Stimulated activated CD8-positive, alpha-beta memory T cell treated with anti-CD3 and anti-CD28 coated beads, Interleukin-12 subunit alpha, Interleukin-12 subunit beta, amount 100 ng/mL, for 24 hours (primary cell): ENCODE measurements around the gene SPAG16.

Source experiments
- DNase-seq: peaks from one replicate; pipeline ENCODE4 v3.0.0-alpha.2; 2020; ENCODE audit errors: extremely low read depth

SPAG16 gene

DNA sequence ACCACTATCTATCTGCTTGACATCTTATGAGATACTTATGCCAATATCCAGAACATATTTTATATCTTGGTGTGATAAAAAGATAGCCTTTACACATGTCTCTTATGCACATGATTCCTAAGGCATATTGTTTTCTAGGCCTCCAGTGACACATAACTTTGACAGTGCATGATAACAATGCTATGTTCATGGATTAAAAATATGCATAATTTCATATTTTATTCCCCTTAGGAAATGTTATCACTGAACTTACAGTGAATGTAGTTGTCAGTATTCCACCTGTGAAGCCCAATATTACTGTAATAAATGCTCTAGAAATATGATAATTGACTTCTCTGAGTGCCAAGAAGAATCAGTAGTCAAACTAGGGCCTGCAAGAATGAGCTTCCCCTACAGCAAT is 532.3 kb downstream of the SPAG16 start:
- DNase-seq = no peak

DNA sequence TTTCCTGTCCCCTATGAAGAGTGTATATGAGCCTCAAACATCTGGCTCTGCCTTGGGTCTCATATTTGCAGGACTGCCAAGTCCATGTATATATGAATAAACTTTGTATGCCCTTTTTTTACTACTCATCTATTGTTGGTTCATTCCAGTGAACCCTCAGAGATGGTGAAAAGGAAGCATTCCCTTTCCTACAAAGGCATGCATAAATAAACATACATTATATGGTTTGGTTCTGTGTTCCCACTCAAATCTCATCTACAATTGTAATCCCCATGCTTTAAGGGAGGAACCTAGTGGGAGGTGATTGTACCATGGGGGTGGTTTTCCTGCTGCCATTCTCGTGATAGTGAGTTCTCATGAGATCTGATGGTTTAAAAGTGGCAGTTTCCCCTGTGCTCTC is 534.2 kb downstream of the SPAG16 start:
- no peak for DNase-seq

DNA sequence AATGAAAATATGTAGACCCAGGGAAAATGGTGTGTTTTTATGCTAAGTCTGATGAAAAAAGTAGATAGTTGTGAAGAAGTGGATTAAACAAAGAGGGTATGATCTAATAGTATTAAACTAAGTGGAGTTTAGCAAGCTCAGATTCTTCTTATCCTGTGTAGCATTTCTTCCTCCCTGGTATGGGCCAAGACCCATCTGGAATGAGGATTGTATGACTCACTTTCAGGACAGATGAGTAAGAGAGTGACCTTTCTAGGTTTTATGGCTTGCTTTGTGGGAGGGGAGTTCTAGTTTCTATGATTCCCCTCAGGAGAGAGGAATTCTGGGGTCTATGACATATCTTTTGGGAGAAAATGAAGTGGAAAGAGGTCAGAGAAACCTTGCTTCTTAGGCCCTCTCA is 550.1 kb downstream of the SPAG16 start:
- no peak for DNase-seq

DNA sequence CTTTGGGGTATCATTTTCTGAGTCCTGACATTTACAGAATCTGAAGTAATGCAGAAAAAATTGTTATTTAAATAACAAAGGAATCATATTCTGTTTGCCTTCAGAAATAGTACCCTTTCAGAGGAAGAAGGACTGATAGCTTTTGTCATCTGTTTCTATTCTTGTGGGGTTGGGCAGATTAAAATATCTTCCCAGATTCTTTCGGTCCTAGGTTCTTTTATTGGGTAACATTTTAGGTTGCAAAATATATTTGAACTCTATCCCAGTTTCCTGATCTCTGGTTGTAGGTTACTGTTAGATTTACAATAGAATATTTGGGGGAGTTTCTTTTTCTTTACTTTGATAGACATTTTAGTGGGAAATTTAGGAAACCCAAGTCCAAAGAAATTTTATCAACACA is 550.5 kb downstream of the SPAG16 start:
- no peak for DNase-seq

DNA sequence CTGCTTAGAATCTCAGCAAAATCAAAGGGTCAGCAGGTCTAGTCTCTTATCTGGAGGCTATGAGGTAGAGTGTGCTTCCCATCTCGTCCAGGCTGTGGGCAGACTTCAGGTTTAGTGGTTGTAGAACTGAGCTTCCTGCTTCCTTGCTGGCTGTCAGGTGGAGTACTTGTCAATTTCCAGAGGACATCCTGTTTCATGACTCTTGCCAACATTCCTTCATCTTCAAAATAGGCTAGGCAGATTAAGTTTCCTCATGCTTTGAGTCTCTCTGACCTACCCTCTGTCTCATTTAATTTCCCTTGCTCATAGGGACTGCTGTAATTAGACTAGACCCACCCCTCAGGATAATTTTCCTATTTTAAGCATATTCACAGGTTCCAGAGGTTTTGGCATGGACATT is 562.6 kb downstream of the SPAG16 start:
- DNase-seq = no peak

DNA sequence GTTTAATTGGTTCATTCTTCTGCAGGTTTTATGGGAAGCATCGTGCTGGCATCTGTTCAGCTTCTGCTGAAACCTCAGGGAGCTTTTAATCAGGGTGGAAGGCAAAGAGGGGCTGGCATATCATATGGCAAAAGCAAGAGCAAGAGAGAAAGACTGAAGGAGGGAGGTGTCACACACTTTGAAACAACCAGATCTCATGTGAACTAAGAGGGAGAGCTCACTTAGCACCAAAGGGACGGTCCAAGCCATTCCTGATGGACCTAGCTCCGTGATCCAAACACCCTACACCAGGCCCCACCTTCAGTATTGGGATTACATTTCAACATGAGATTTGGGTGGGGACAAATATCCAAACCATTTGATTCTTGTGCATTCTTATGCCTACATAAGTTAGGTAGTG is 563.1 kb downstream of the SPAG16 start:
- DNase-seq = no peak

DNA sequence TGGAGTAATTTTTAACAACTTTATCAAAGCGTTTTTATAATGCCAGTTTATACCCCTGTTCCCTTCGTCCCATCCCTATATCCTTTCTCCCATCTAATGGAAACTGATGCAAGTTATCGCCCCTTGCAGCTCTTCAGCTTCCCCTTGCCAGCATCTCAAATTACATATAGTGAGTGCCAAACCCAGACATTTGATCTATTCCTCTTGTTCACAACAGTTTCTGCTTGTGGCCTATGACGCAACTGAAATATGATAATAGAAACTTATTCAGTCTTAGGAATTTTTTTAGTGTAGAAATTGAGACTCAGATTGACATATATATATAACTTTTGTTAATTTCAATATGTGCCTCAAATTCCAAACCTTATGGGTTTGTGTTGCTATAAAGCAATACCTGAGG is 564.4 kb downstream of the SPAG16 start:
- DNase-seq = no peak

DNA sequence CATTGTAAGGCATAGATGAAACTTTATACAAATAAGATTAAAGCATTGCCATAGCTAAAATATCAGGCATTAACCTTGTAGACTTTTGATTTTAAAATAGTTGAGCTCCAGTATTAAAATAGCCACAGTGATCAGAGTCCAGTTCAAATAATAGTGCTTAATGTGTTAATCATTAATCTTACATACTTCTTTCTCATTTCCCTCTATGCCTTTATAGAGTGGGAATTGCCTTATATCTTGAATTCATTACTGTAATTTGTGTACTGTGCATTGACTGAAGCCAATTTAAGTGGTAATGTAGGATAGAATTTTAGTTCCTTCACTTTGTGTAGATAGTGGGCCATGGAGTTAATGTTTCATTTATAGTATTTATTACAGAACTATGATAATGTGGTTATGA is 577.4 kb downstream of the SPAG16 start:
- DNase-seq = no peak

DNA sequence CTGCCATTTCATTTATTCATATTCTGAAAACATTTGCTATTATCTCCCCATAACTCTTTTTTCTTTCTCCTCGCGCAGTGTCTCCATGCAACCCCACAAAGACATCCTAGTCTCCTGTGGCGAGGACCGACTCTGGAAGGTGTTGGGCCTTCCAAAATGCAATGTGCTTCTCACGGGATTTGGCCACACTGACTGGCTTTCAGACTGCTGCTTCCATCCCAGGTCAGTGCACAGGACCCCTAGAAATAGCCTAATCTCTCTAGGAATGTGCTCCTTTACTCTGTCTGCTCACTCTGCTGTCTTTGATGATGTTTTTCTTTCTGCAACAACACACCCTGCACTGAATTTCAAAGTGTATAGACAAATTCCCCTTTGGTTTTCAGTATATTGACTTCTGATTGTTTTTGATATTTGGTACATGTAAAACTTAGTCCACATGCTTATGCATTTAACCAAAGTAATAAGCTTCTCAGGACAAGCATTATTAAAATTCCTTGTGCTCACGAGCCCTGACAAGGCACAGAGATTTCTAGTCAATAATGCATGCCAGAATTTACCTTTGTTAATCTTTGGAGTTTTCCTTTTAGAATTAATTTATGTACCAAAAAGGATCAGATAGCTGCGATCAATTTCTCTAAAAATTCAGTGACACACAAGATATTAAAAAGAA is 578.3 kb downstream of the SPAG16 start:
- no peak for DNase-seq

DNA sequence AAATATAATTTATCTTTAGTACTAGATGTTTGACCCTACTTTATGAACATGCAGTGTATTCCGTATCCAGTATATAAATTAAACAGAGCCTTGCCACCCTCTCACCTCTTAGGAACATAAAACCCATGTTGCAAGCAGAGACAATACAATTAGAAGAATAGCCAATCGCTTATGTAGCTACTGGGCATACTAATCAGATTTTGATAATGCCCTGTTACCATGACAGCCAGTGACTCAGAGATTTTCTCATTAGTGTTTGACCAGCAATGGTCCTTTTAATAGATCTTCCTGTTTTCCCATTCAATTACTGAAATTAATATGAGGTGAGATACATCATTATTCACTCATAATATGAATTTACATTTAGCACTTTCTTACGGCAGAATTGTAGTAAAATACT is 579.3 kb downstream of the SPAG16 start:
- no peak for DNase-seq

DNA sequence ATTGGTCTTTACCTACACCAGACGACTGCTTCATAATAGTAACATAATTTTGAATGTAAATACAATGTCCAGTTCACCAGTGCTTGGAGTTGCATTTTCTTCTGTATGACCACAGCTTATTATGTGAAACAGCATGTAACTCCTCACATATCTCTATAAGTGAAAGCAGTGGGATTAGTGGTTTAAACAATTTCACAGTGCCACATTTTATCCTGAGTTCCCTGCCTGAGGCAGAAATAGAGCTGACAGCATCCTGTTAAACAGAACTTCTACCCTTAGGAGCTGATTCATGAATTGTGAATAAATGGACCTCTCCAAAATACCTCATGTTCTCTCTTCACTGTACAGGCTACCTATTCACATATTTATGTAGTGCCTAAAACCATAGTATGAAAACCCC is 584.3 kb downstream of the SPAG16 start:
- no peak for DNase-seq

DNA sequence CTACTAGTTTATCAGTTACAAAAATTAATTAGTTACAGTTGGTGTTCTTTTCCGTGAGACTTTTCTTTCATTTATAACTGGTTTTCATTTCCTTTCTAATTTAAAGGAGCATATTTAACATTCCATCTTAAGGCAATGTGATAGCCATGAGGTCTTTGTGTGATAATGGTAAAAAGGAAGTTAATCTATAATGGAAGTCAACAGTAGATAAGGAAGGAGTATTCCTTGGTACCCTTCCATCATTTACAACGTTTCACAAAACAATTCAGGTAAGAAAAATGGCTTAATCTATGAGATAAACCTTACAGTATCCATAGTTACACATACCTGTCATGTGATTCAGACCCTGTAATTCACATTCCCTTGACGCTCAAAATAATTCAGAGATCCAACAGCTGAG is 601.2 kb downstream of the SPAG16 start:
- DNase-seq = no peak

DNA sequence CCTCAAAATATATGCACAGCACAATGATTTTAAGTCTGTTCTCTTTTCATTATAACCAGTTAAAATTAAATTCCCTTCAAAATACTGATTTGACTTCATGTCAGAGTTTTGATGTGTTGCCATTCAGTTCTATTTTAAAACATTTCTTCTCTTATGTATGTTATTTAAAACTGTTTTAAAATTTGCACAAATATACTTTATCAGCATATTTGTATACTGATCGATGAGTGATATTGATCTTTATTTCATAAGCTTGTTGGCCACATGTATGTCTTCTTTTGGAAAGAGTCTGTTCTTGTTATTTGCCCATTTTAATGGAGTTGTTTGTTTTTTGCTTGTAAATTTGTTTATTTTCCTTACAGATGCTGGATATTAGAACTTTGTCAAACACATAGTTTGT is 630.2 kb downstream of the SPAG16 start:
- DNase-seq = no peak

DNA sequence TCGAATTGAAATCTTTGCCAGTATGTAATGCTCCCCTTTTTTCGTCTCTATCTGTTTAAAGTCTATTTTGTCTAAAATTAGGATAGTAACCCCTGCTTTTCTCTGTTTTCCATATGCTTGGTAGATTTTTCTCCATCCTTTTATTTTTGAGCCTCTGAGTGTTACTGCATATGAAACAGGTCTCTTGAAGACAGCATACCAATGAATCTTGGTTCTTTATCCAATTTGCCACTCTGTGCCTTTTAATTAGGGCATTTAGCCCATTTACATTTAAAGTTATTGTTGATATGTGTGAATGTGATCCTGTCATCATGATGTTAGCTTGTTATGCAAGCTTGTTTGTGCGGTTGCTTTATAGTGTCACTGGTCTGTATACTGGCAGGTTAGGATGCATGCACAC is 635.8 kb downstream of the SPAG16 start:
- no peak for DNase-seq

DNA sequence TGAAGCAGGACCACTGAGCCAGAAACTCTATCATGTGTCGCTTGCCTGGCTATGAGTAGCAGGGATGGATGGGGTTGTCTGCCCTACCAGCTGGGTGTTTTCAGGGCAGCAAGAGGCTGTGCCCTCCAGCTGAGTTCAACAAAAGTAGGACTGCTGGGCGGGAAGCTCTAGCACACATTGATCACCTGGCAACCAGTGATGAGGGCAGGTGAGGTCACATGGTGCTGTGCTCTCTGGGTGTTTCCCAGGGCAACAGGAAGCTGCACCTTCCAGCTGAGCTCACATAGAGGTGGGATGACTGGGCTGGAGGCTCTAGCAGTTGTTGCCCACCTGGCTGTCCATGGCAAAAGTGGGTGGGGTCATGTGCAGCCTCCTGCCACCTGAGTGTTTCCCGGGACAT is 639.3 kb downstream of the SPAG16 start:
- DNase-seq = no peak

DNA sequence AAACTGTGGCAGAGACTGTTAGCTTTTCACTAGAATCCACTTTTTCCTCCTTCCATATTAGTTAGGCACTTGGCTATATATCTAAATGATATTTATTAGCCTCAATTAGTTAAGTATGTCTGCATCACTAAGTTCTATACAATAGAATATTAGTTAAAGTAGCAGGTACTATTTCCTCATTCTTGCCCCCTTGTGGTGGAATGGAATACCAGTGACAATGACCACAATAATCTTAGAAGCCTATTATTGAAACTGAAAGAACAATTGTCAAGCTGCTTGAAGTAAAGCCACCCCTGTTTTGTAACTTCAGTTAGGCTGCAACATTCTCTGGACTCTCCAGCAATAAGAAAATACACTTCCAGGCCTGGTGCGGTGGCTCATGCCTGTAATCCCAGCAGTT is 650.3 kb downstream of the SPAG16 start:
- DNase-seq = no peak

DNA sequence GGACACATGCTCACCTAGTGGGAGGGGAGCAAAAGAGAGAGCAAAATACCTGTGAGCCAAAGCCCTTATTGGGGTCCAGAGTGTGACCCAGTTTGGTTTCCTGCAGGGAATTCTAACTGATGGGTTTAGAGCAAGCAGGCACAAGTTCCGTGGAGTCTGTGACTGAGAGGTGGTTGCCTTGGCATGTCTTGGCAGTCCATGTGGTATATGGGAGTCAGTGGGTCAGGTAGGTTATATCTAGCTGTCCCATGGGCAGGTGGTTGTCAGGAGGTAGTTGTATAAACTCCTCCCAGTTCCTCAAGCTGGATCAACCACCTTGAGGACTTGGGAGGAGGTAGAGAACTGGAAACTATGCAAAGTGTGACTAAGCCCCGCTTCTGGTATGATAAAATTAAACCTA is 673.8 kb downstream of the SPAG16 start:
- DNase-seq = no peak

DNA sequence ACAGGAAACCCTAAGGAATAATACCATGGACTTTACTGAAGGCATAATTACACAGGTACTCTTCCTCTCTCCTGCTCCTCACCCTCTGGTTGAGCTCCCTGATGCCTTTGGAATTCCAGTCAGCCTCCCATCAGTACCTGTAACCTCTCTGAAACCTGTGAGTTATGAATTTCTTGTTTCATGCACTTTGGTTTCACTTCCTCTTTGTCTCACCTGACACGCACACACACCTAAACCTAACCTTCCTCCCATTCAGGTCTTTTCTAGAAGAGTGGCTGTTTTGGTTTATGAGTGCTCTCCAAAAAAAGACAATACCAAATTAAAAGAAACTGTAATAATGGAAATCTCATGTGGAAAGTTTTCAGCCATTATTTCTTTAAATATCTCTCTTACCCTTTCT is 675.3 kb downstream of the SPAG16 start:
- no peak for DNase-seq

DNA sequence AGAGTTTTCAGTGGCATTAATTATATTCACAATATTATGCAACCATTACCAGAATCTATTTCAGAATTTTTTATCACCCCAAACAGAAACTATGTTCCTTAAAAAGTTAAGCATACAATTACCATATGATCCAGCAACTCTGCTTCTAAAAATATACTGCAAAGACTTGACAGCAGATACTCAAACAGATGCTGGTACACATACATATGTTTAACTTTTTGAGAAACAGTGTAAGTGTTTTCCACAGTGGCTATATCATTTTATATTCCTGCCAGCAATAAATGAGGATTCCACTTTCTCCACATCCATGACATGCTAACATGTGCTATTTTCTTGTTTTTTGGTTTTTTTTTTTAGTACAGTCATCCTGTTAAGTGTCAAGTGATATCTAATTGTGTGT is 687.3 kb downstream of the SPAG16 start:
- no peak for DNase-seq

DNA sequence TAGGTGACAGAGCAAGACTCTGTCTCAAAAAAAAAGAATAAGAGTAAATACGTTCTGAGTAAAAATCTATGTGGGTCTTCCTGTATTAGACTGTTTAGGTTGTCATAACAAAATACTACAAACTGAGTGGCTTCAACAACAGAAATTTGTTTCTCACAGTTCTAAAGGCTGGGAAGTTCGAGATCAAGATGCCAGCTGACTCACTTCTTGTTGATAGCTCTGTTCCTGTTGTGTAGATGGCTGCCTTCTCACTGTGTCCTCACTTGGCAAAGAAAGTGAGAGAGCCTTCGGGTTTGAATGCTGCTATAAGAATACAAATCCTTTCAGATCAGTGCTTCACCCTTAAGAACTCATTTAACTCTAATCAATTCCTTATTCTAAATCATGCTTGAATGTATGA is 696.6 kb downstream of the SPAG16 start:
- no peak for DNase-seq

DNA sequence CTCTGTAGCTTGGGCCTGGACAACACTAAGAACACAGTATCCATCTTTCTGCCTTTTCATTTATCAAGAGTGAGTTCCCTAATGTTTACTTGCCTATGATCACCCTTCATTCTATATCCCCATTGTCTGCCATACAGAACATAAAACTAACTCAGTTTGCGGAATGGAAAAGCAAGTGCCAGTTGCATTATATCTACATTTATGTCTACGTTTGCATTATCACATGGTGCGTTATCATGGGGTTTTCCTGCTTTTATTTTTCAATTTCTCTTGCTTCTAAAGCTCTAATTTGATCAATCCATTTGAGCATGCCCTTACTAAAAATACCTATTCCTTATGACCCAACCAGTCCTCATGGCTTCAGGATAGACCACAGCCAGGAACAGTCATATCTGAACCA is 704.9 kb downstream of the SPAG16 start:
- DNase-seq = no peak

DNA sequence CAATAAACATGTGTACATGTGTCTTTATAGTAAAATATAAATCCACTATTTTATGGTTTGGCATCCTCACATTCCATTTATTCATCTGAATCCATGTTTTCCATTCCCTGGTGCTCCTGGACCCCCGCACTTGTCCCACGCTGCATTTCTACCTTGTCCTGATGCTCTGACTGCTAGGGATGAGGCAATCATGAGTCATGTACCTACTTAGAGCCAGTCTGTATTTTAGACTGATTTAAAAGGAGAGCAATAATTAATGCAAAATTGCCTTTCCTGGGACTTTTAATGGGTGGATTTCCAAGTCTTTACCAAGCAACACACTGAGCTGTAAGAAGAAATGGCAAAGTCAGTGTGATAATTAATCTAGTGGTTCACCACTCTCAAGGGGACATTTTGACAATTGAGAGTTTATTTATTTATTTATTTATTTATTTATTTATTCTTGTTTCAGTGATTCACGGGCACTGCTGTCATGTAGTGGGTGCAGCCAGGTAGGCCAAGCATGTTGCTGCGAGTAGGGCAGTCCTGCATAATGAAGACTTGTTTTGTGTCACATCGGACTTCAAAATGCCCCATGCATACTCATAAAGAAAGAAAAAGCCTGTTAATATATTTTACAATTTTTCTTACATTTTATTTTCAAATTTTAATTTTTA is 707.3 kb downstream of the SPAG16 start:
- no peak for DNase-seq

DNA sequence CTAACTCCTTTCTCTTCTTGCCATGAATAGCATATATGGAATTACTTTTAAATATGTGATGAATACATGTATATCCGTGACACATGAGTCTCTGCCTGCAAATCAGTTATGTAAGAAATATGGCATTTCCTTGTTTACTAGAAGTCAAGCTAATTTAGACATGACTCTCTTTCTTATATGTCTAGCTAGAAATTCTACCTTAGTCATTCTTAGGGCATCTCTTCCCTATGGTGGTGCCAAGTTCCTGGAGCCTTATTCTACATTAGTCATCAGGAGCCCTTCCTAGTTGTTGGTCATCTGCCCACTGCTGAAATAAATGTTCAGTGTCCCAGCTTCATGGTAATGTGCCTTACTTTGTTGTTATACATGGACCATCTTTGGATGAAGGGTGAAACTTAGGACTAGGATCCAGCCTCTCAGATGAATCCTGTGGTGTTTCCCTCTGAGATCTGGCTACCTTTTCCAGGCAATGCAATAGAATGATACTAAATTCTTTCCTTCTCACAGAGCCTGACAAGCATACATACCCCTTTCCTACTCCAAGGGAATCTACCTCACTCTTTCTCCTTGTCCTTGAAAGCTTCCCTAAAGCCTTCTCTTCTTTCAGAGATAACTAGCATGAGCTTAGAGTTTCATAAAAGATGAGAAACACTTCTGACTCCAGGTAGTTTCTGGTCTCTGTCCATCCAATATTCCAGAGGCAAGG is 711.3 kb downstream of the SPAG16 start:
- DNase-seq = no peak
